HepG2 (cell line): Measurements from ENCODE around the gene GFER. TPM values are rescaled to one million over a fixed set of nuclear protein-coding genes. Genes with fewer than 3 reads are reported as not detected.

ENCODE experiments used
- ARID3A ChIP-seq: IDR thresholded peaks from 2 replicates; pipeline ENCODE4 v1.6.1; 2012; ENCODE audit warnings: low read depth, low read length, improper control_type of control experiment
- ARNT ChIP-seq: fragments of 450-650 bp; IDR thresholded peaks from 2 replicates; pipeline ENCODE4 v1.6.1; 2017
- GTF2F1 ChIP-seq: fragments of 150-350 bp; IDR thresholded peaks from 2 replicates; pipeline ENCODE4 v1.6.1; 2014; ENCODE audit warnings: low read length
- KAT7 ChIP-seq: IDR thresholded peaks from 2 replicates; pipeline ENCODE4 v1.6.1; 2018; ENCODE audit warnings: borderline replicate concordance, missing compliant biosample characterization
- NR2F1 ChIP-seq, 2 experiments: fragments of 450-650 bp in 1 of 2; formaldehyde crosslinking in 1 of 2; IDR thresholded peaks; 2 replicates each; pipeline versions ENCODE4 v1.5.0 to v1.6.1; 2016 to 2020; ENCODE audit warnings: mild to moderate bottlenecking in 1 of 2, missing compliant biosample characterization in 1 of 2, missing genetic modification reagents in 1 of 2, moderate library complexity in 1 of 2
- RERE ChIP-seq: IDR thresholded peaks from 2 replicates; pipeline ENCODE4 v1.6.1; 2016; ENCODE audit warnings: low read depth, missing genetic modification reagents, missing compliant biosample characterization
- SP1 ChIP-seq, 2 experiments: fragments of 450-650 bp in 1 of 2; sonication (generic) in 1 of 2; formaldehyde crosslinking in 1 of 2; IDR thresholded peaks; 2 replicates each; pipeline versions ENCODE4 v1.4.0 to v1.6.1; 2016 to 2020; ENCODE audit warnings: missing genetic modification reagents in 1 of 2
- ZFAT ChIP-seq: sonication (generic); formaldehyde crosslinking; conservative IDR thresholded peaks from 2 replicates; pipeline ENCODE4 v1.8.1; 2023; ENCODE audit warnings: missing genetic modification reagents, inconsistent platforms
- ZKSCAN8 ChIP-seq: IDR thresholded peaks from 2 replicates; pipeline ENCODE4 v1.6.1; 2016; ENCODE audit warnings: borderline replicate concordance, missing genetic modification reagents, missing compliant biosample characterization
- ZNF225 ChIP-seq: sonication (generic); formaldehyde crosslinking; IDR thresholded peaks from 2 replicates; pipeline ENCODE4 v1.4.0; 2020; ENCODE audit warnings: mild to moderate bottlenecking, missing genetic modification reagents
- ZNF354B ChIP-seq: sonication (generic); formaldehyde crosslinking; IDR thresholded peaks from 2 replicates; pipeline ENCODE4 v1.8.0; 2022; ENCODE audit warnings: mild to moderate bottlenecking, missing genetic modification reagents
- polyA plus RNA-seq, 8 experiments: library from polyadenylated mRNA; depleted of rRNA in 3 of 8; stranded (reverse) in 7 of 8; unstranded in 1 of 8; fragments of >200 nt; fragmentation: Illumina TruSeq in 4 of 8; extraction: Trizol in 4 of 8; gene quantifications; 2 replicates each; pipeline versions ENCODE4 v1.2.1 to v1.2.3, GENCODE V29; 2011 to 2016; ENCODE audit warnings: low read depth in 4 of 8, missing spikeins in 1 of 8, mixed read lengths in 1 of 8; ENCODE audit not compliant: insufficient read depth in 1 of 8
- total RNA-seq, 5 experiments: library from RNA; depleted of rRNA; stranded (reverse); fragments of >200 nt; fragmentation: Illumina TruSeq; extraction: Trizol; gene quantifications; 2 replicates each; pipeline ENCODE4 v1.2.3, GENCODE V29; 2016; ENCODE audit warnings: low read depth in 1 of 5
- TF ChIP-seq, protein P1 (sequence below): sonication (generic); formaldehyde crosslinking; IDR thresholded peaks from 2 replicates; pipeline ENCODE4 v1.8.0; 2022; ENCODE audit warnings: mild to moderate bottlenecking, missing genetic modification reagents; ENCODE audit not compliant: insufficient replicate concordance
- TF ChIP-seq, protein P2 (sequence below): sonication (generic); formaldehyde crosslinking; IDR thresholded peaks from 2 replicates; pipeline ENCODE4 v1.9.0; 2021; ENCODE audit warnings: mild to moderate bottlenecking, missing genetic modification reagents

The GFER gene
- total and polyA plus RNA-seq, 2 of the 13 experiments (the other 11 are each of a cell fraction or from before 2014, with no cell fraction given): 28.6 to 71.7 TPM

DNA sequence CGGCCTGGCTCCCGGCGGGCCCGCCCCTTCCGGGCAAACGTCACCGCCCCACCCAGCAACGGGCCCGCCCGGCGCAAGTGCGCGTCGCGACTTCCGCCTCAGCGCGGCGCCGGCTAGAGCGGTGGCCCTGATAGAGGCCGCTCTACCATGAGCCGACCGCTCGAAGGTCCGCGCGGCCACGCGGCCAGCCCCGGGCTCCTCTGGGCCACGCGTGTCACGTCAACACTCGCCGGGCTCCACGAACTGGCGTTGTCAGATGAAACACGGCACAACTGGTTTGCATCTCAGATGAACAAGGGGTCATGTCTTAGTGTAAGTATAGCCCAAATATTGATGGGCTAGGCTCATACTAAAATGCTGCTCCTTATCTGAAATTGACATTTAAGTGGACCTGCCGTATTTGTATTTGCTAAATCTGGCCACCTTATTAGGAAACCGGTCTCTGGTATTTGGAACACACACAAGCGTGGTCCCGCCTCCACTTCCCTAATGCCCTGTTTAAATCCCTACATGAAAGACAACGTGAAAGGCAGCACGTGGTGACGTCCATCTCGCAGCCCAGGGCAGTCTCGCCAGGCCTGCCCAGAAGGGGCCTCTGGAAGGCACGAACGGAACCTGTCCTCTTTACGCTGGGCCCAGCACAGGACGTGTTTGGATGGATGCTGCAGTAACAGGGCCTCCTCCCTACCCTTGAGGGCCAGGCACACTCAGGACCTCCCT is 26.0 kb downstream of the GFER start, which contains the start of gene ZNF598 (continued):
- TF ChIP-seq, protein P1, sequence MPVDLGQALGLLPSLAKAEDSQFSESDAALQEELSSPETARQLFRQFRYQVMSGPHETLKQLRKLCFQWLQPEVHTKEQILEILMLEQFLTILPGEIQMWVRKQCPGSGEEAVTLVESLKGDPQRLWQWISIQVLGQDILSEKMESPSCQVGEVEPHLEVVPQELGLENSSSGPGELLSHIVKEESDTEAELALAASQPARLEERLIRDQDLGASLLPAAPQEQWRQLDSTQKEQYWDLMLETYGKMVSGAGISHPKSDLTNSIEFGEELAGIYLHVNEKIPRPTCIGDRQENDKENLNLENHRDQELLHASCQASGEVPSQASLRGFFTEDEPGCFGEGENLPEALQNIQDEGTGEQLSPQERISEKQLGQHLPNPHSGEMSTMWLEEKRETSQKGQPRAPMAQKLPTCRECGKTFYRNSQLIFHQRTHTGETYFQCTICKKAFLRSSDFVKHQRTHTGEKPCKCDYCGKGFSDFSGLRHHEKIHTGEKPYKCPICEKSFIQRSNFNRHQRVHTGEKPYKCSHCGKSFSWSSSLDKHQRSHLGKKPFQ (CRISPR knock-in tag): no peak
- peak; percentile 84 for TF ChIP-seq KAT7 (CRISPR knock-in tag)
- TF ChIP-seq GTF2F1: no peak
- TF ChIP-seq ZFAT (CRISPR knock-in tag): no peak
- no peak for TF ChIP-seq RERE (CRISPR knock-in tag)
- TF ChIP-seq SP1 (IDR thresholded peaks at IDR 0.05): no peak
- peak; percentile 73 for TF ChIP-seq SP1 (CRISPR knock-in tag; IDR thresholded peaks at IDR 0.05)
- TF ChIP-seq, protein P2, sequence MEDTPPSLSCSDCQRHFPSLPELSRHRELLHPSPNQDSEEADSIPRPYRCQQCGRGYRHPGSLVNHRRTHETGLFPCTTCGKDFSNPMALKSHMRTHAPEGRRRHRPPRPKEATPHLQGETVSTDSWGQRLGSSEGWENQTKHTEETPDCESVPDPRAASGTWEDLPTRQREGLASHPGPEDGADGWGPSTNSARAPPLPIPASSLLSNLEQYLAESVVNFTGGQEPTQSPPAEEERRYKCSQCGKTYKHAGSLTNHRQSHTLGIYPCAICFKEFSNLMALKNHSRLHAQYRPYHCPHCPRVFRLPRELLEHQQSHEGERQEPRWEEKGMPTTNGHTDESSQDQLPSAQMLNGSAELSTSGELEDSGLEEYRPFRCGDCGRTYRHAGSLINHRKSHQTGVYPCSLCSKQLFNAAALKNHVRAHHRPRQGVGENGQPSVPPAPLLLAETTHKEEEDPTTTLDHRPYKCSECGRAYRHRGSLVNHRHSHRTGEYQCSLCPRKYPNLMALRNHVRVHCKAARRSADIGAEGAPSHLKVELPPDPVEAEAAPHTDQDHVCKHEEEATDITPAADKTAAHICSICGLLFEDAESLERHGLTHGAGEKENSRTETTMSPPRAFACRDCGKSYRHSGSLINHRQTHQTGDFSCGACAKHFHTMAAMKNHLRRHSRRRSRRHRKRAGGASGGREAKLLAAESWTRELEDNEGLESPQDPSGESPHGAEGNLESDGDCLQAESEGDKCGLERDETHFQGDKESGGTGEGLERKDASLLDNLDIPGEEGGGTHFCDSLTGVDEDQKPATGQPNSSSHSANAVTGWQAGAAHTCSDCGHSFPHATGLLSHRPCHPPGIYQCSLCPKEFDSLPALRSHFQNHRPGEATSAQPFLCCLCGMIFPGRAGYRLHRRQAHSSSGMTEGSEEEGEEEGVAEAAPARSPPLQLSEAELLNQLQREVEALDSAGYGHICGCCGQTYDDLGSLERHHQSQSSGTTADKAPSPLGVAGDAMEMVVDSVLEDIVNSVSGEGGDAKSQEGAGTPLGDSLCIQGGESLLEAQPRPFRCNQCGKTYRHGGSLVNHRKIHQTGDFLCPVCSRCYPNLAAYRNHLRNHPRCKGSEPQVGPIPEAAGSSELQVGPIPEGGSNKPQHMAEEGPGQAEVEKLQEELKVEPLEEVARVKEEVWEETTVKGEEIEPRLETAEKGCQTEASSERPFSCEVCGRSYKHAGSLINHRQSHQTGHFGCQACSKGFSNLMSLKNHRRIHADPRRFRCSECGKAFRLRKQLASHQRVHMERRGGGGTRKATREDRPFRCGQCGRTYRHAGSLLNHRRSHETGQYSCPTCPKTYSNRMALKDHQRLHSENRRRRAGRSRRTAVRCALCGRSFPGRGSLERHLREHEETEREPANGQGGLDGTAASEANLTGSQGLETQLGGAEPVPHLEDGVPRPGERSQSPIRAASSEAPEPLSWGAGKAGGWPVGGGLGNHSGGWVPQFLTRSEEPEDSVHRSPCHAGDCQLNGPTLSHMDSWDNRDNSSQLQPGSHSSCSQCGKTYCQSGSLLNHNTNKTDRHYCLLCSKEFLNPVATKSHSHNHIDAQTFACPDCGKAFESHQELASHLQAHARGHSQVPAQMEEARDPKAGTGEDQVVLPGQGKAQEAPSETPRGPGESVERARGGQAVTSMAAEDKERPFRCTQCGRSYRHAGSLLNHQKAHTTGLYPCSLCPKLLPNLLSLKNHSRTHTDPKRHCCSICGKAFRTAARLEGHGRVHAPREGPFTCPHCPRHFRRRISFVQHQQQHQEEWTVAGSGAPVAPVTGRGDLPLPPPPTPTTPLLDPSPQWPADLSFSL (CRISPR knock-in tag): no peak
- TF ChIP-seq ZKSCAN8 (CRISPR knock-in tag): no peak; the same call in 1 of the 2 replicates
- no peak for TF ChIP-seq ARID3A
- no peak for TF ChIP-seq NR2F1 (CRISPR knock-in tag; IDR thresholded peaks at IDR 0.05)
- no peak; the same call in 1 of the 2 replicates for TF ChIP-seq ZNF225 (CRISPR knock-in tag)
- no peak for TF ChIP-seq ARNT
- TF ChIP-seq ZNF354B (CRISPR knock-in tag): no peak
